Naive thymus-derived CD4-positive, alpha-beta T cell (primary cell): Measurements from ENCODE around the gene PACC1. TPM values are rescaled to one million over a fixed set of nuclear protein-coding genes. Genes with fewer than 3 reads are reported as not detected.

Experiments used
- ATAC-seq: fragments of 150-1000 bp; cut with Tn5 transposase; 2 replicates; pipeline ENCODE4 v1.10.0; 2021; ENCODE audit warnings: mild to moderate bottlenecking, moderate library complexity
- CTCF ChIA-PET: fragments of 350-600 bp; sonication (Branson Sonifier 250); formaldehyde crosslinking; loops from one replicate; lab custom pipeline; 2021; ENCODE audit warnings: antibody characterized with exemption; lab: Charles Lee
- POLR2A ChIA-PET: fragments of 350-600 bp; sonication (Branson Sonifier 250); formaldehyde crosslinking; loops from one replicate; lab custom pipeline; 2021; ENCODE audit warnings: antibody characterized with exemption, inconsistent platforms; lab: Charles Lee
- DNase-seq, 9 donors: peaks; one replicate each; pipeline versions ENCODE4 v3.0.0 to v3.0.0-alpha.2; 2020 to 2022; ENCODE audit warnings: mixed read lengths in 1 of 9
- H3K27ac ChIP-seq: one replicate; pipeline ENCODE4 v1.7.0; 2013; ENCODE audit warnings: mild to moderate bottlenecking, low read depth, low read length, moderate library complexity
- H3K27me3 ChIP-seq, 2 donors: one replicate each; pipeline ENCODE4 v1.7.0; 2013; ENCODE audit warnings: low read length in 2 of 2, mild to moderate bottlenecking in 2 of 2, moderate library complexity in 2 of 2; ENCODE audit not compliant: control insufficient read depth in 2 of 2, insufficient read depth in 2 of 2
- H3K36me3 ChIP-seq, 3 experiments: 1 replicate in 2 of 3; 2 replicates in 1 of 3; pipeline ENCODE4 v1.7.0; 2013; ENCODE audit warnings: low read length in 3 of 3, mild to moderate bottlenecking in 3 of 3, moderate library complexity in 1 of 3; ENCODE audit not compliant: insufficient read depth in 3 of 3, control insufficient read depth in 2 of 3
- H3K4me1 ChIP-seq, 2 donors: one replicate each; pipeline ENCODE4 v1.7.0; 2013; ENCODE audit warnings: low read length in 2 of 2, mild to moderate bottlenecking in 2 of 2, moderate library complexity in 1 of 2; ENCODE audit not compliant: control insufficient read depth in 2 of 2, insufficient read depth in 2 of 2
- H3K4me3 ChIP-seq: 2 replicates; pipeline ENCODE4 v1.7.0; 2013; ENCODE audit warnings: mild to moderate bottlenecking, low read length
- H3K9me3 ChIP-seq, 3 experiments: 1 replicate in 2 of 3; 2 replicates in 1 of 3; pipeline ENCODE4 v1.7.0; 2013; ENCODE audit warnings: low read length in 3 of 3; ENCODE audit not compliant: control insufficient read depth in 2 of 3
- H3K27ac Mint-ChIP-seq, 9 donors: one replicate each; pipeline ENCODE4 v1.8.0; 2020 to 2022; ENCODE audit warnings: mixed read lengths in 9 of 9, mild to moderate bottlenecking in 8 of 9, moderate library complexity in 5 of 9, inconsistent platforms in 2 of 9
- H3K27me3 Mint-ChIP-seq, 5 donors: one replicate each; pipeline ENCODE4 v1.8.0; 2021 to 2022; ENCODE audit warnings: mixed read lengths in 5 of 5, mild to moderate bottlenecking in 1 of 5
- H3K36me3 Mint-ChIP-seq, 5 donors: one replicate each; pipeline ENCODE4 v1.8.0; 2020 to 2022; ENCODE audit warnings: mixed read lengths in 5 of 5, mild to moderate bottlenecking in 3 of 5, inconsistent platforms in 1 of 5
- H3K4me1 Mint-ChIP-seq, 7 donors: one replicate each; pipeline ENCODE4 v1.8.0; 2020 to 2022; ENCODE audit warnings: mixed read lengths in 7 of 7, mild to moderate bottlenecking in 3 of 7, inconsistent platforms in 1 of 7
- H3K4me3 Mint-ChIP-seq, 10 donors: one replicate each; pipeline ENCODE4 v1.8.0; 2020 to 2022; ENCODE audit warnings: mild to moderate bottlenecking in 10 of 10, mixed read lengths in 10 of 10, moderate library complexity in 6 of 10, inconsistent platforms in 2 of 10
- H3K9me3 Mint-ChIP-seq, 11 donors: one replicate each; pipeline ENCODE4 v1.8.0; 2020 to 2022; ENCODE audit warnings: mixed read lengths in 11 of 11, mild to moderate bottlenecking in 4 of 11, inconsistent platforms in 1 of 11, moderate library complexity in 1 of 11
- intact Hi-C, 2 donors: fragments of 100-400 bp; cut with micrococcal nuclease; formaldehyde crosslinking; loops; one replicate each; pipeline ENCODE4 v1.15.1; 2023
- polyA plus RNA-seq, 2 donors: library from polyadenylated mRNA; unstranded; fragments of 300-500 nt; fragmentation: Illumina TruSeq; gene quantifications; one replicate each; pipeline ENCODE4 v1.2.3, GENCODE V29; 2021
- total RNA-seq, 6 experiments: library from RNA in 5 of 6; stranded (reverse) in 5 of 6; gene quantifications; 1 replicate in 5 of 6; 2 replicates in 1 of 6; pipeline ENCODE4 v1.2.3 and lab custom pipeline; 2021 to 2026

Gene PACC1
- total and polyA plus RNA-seq, 7 experiments from 2014 or later, result 7.2 to 13.4 (median 11.0) TPM

GRCh38 chr1:212375986-212376385 lies 38.7 kb downstream of the PACC1 start:
- no peaks in the 10 kb centered on the region for H3K4me1 ChIP-seq
- ChIA-PET CTCF (interaction anchor here (0.5 to 2.7 kb wide), 2 partner anchors 9 to 1265 kb away, joined by 4 to 18 read pairs; no protein-coding TSS in a partner anchor), POLR2A (no interaction called here)
- DNase-seq (no peak), ATAC-seq (no peak)
- H3K36me3 ChIP-seq, result peaks cover 0 to 45% (median 4%) of the 10 kb centered on the region in 3 experiments
- H3K4me3 ChIP-seq, result no peak overlapping the region
- no peaks in the 10 kb centered on the region for H3K27me3 Mint-ChIP-seq
- H3K4me1 Mint-ChIP-seq, result peaks cover 0 to 4% (median 0%) of the 10 kb centered on the region in 7 donors
- no peak overlapping the region for H3K4me3 Mint-ChIP-seq
- peak overlapping the region in 4 of 9 donors; percentile 3 to 56 (median 18) for H3K27ac Mint-ChIP-seq
- peaks cover 0 to 17% (median 2%) of the 10 kb centered on the region in 11 donors for H3K9me3 Mint-ChIP-seq
- H3K9me3 ChIP-seq, result no peaks in the 10 kb centered on the region
- H3K27me3 ChIP-seq, result no peaks in the 10 kb centered on the region
- peaks cover 0 to 76% (median 42%) of the 10 kb centered on the region in 5 donors for H3K36me3 Mint-ChIP-seq
- intact Hi-C loops, result no loop called here
- H3K27ac ChIP-seq, result no peak overlapping the region

GRCh38 chr1:212368073-212368484 lies 46.6 kb downstream of the PACC1 start:
- H3K27me3 Mint-ChIP-seq, result no peaks in the 10 kb centered on the region
- peaks cover 0 to 38% (median 5%) of the 10 kb centered on the region in 3 experiments for H3K36me3 ChIP-seq
- CTCF ChIA-PET, result interaction anchor here (1.0 to 7.4 kb wide), 4 partner anchors 9 to 688 kb away, joined by 4 to 63 read pairs (median 12); no protein-coding TSS in a partner anchor
- POLR2A ChIA-PET, result no interaction called here
- H3K4me1 ChIP-seq, result no peaks in the 10 kb centered on the region
- H3K9me3 ChIP-seq, result no peaks in the 10 kb centered on the region
- H3K27me3 ChIP-seq, result no peaks in the 10 kb centered on the region
- DNase-seq, result peak in 7 of 9 donors; percentile 34 to 67 (median 63)
- intact Hi-C loops, result loop anchor here (1.0 to 5.0 kb wide), 11 partner anchors 77 to 688 kb away; partner anchors contain the start of genes DTL (in 2 of the 2), INTS7 (in 2 of the 2) and PPP2R5A (in 1 of the 2)
- peaks cover 3 to 67% (median 40%) of the 10 kb centered on the region in 5 donors for H3K36me3 Mint-ChIP-seq
- no peak overlapping the region for H3K27ac ChIP-seq
- H3K4me1 Mint-ChIP-seq, result peaks cover 0 to 9% (median 0%) of the 10 kb centered on the region in 7 donors
- ATAC-seq, result peak; percentile 95
- peak overlapping the region in 4 of 9 donors; percentile 5 to 87 (median 52) for H3K27ac Mint-ChIP-seq
- no peak overlapping the region for H3K4me3 Mint-ChIP-seq
- no peak overlapping the region for H3K4me3 ChIP-seq
- peaks cover 0 to 26% (median 3%) of the 10 kb centered on the region in 11 donors for H3K9me3 Mint-ChIP-seq

GRCh38 chr1:212367474-212368072 lies 47.1 kb downstream of the PACC1 start:
- DNase-seq (no peak), ATAC-seq (peak; percentile 43)
- H3K27ac Mint-ChIP-seq, result peak overlapping the region in 4 of 9 donors; percentile 13 to 62 (median 38)
- Histone ChIP-seq H3K36me3 (peaks cover 0 to 40% (median 5%) of the 10 kb centered on the region in 3 experiments), H3K9me3 (no peaks in the 10 kb centered on the region), H3K27ac (no peak overlapping the region), H3K4me1 (no peaks in the 10 kb centered on the region), H3K4me3 (no peak overlapping the region), H3K27me3 (no peaks in the 10 kb centered on the region)
- H3K4me1 Mint-ChIP-seq, result peaks cover 0 to 9% (median 0%) of the 10 kb centered on the region in 7 donors
- intact Hi-C loops, result loop anchor here (1.0 to 5.0 kb wide), 11 partner anchors 77 to 687 kb away; partner anchors contain the start of genes DTL (in 2 of the 2), INTS7 (in 2 of the 2) and PPP2R5A (in 1 of the 2)
- peaks cover 3 to 62% (median 37%) of the 10 kb centered on the region in 5 donors for H3K36me3 Mint-ChIP-seq
- ChIA-PET POLR2A (no interaction called here), CTCF (interaction anchor here (1.0 to 7.4 kb wide), 6 partner anchors 9 to 687 kb away, joined by 3 to 63 read pairs (median 6); no protein-coding TSS in a partner anchor)
- H3K9me3 Mint-ChIP-seq, result peaks cover 0 to 23% (median 3%) of the 10 kb centered on the region in 11 donors
- H3K4me3 Mint-ChIP-seq, result no peak overlapping the region
- no peaks in the 10 kb centered on the region for H3K27me3 Mint-ChIP-seq

GRCh38 chr1:212366901-212367300 lies 47.8 kb downstream of the PACC1 start:
- Mint-ChIP-seq H3K9me3 (peaks cover 0 to 19% (median 3%) of the 10 kb centered on the region in 11 donors), H3K27me3 (no peaks in the 10 kb centered on the region), H3K36me3 (peaks cover 3 to 58% (median 36%) of the 10 kb centered on the region in 5 donors), H3K4me3 (no peak overlapping the region), H3K4me1 (peaks cover 0 to 5% (median 0%) of the 10 kb centered on the region in 7 donors), H3K27ac (peak overlapping the region in 5 of 9 donors; percentile 3 to 45 (median 37))
- CTCF ChIA-PET, result interaction anchor here (0.5 to 7.4 kb wide), 7 partner anchors 10 to 798 kb away, joined by 3 to 63 read pairs (median 4); no protein-coding TSS in a partner anchor
- no peak overlapping the region for H3K27ac ChIP-seq
- H3K4me1 ChIP-seq, result no peaks in the 10 kb centered on the region
- DNase-seq, result no peak
- H3K36me3 ChIP-seq, result peaks cover 0 to 47% (median 5%) of the 10 kb centered on the region in 3 experiments
- POLR2A ChIA-PET, result interaction anchor here (0.6 kb wide), 1 partner anchor 333 kb away, joined by 6 read pairs; no protein-coding TSS in a partner anchor
- H3K27me3 ChIP-seq, result no peaks in the 10 kb centered on the region
- H3K4me3 ChIP-seq, result no peak overlapping the region
- ATAC-seq, result no peak
- intact Hi-C loops, result loop anchor here in 1 of 2 donors (5.0 kb wide), 2 partner anchors 80 to 90 kb away; partner anchors contain the start of gene PPP2R5A
- no peaks in the 10 kb centered on the region for H3K9me3 ChIP-seq

GRCh38 chr1:212364985-212365384 lies 49.7 kb downstream of the PACC1 start:
- no peak for DNase-seq
- Histone ChIP-seq H3K4me1 (no peaks in the 10 kb centered on the region), H3K27ac (no peak overlapping the region), H3K4me3 (no peak overlapping the region), H3K36me3 (peaks cover 5 to 62% (median 18%) of the 10 kb centered on the region in 3 experiments), H3K27me3 (no peaks in the 10 kb centered on the region), H3K9me3 (no peaks in the 10 kb centered on the region)
- Mint-ChIP-seq H3K9me3 (peaks cover 0 to 6% (median 2%) of the 10 kb centered on the region in 11 donors), H3K27me3 (no peaks in the 10 kb centered on the region), H3K36me3 (peaks cover 8 to 60% (median 26%) of the 10 kb centered on the region in 5 donors), H3K4me3 (no peak overlapping the region), H3K4me1 (peaks cover 0 to 9% (median 0%) of the 10 kb centered on the region in 7 donors), H3K27ac (peak overlapping the region in 2 of 9 donors; percentile 58 to 73)
- no peak for ATAC-seq
- CTCF ChIA-PET, result interaction anchor here (1.1 to 7.4 kb wide), 3 partner anchors 12 to 294 kb away, joined by 6 to 63 read pairs (median 18); no protein-coding TSS in a partner anchor
- POLR2A ChIA-PET, result interaction anchor here (0.5 to 0.7 kb wide), 3 partner anchors 24 to 79 kb away, joined by 3 to 7 read pairs (median 3); no protein-coding TSS in a partner anchor
- intact Hi-C loops, result loop anchor here in 1 of 2 donors (5.0 kb wide), 2 partner anchors 78 to 92 kb away; partner anchors contain the start of gene PPP2R5A

- no peak for DNase-seq
- ChIA-PET CTCF (interaction anchor here (2.6 kb wide), 1 partner anchor 289 kb away, joined by 7 read pairs; no protein-coding TSS in a partner anchor), POLR2A (no interaction called here)
- H3K4me1 Mint-ChIP-seq, result peaks cover 0 to 9% (median 0%) of the 10 kb centered on the region in 7 donors
- no peak overlapping the region for H3K27ac ChIP-seq
- H3K9me3 ChIP-seq, result no peaks in the 10 kb centered on the region
- intact Hi-C loops, result no loop called here
- no peaks in the 10 kb centered on the region for H3K27me3 ChIP-seq
- no peak overlapping the region for H3K4me3 ChIP-seq
- no peaks in the 10 kb centered on the region for H3K9me3 Mint-ChIP-seq
- H3K4me1 ChIP-seq, result no peaks in the 10 kb centered on the region
- no peak for ATAC-seq
- H3K36me3 Mint-ChIP-seq, result peaks cover 4 to 38% (median 23%) of the 10 kb centered on the region in 5 donors
- H3K27me3 Mint-ChIP-seq, result no peaks in the 10 kb centered on the region
- H3K36me3 ChIP-seq, result peaks cover 16 to 68% (median 19%) of the 10 kb centered on the region in 3 experiments
- H3K27ac Mint-ChIP-seq, result peak overlapping the region in 5 of 9 donors; percentile 6 to 78 (median 54)
- H3K4me3 Mint-ChIP-seq, result no peak overlapping the region
Measured at GRCh38 chr1:212359794-212360479, 54.7 kb downstream of the PACC1 start.
